Upper lobe of left lung (tissue), 6 donors: ENCODE data around the gene ATXN1. TPM values are rescaled to one million over a fixed set of nuclear protein-coding genes. Genes with fewer than 3 reads are reported as not detected.

Experiments
- ATAC-seq, 2 donors: fragments of 200-7000 bp; cut with Tn5 transposase; one replicate each; pipeline ENCODE4 v1.9.1; 2022; ENCODE audit warnings: mild to moderate bottlenecking in 2 of 2, moderate library complexity in 2 of 2; ENCODE audit not compliant: low FRiP score in 2 of 2
- DNase-seq, 2 donors: peaks; one replicate each; pipeline ENCODE4 v3.0.0-alpha.2; 2019 to 2020
- H3K27ac ChIP-seq, 4 donors: fragments of 200-600 bp; sonication (generic); one replicate each; pipeline ENCODE4 v1.5.1; 2016 to 2019
- H3K27me3 ChIP-seq, 4 donors: fragments of 200-600 bp; sonication (generic); one replicate each; pipeline ENCODE4 v1.5.1; 2017 to 2019
- H3K36me3 ChIP-seq, 4 donors: fragments of 200-600 bp; sonication (generic); one replicate each; pipeline ENCODE4 v1.5.1; 2016 to 2019
- H3K4me1 ChIP-seq, 4 donors: fragments of 200-600 bp; sonication (generic); one replicate each; pipeline ENCODE4 v1.5.1; 2018 to 2019
- H3K4me3 ChIP-seq, 4 donors: fragments of 200-600 bp; sonication (generic); one replicate each; pipeline ENCODE4 v1.5.1; 2017 to 2019; ENCODE audit warnings: mild to moderate bottlenecking in 2 of 4, moderate library complexity in 1 of 4
- H3K9me3 ChIP-seq, 4 donors: fragments of 200-600 bp; sonication (generic); one replicate each; pipeline ENCODE4 v1.5.1; 2018 to 2019
- EP300 ChIP-seq, 4 donors: sonication (generic); formaldehyde crosslinking; IDR thresholded peaks; one replicate each; pipeline ENCODE4 v1.5.1; 2017; ENCODE audit warnings: antibody characterized with exemption in 4 of 4, control low read depth in 2 of 4
- POLR2A ChIP-seq, 4 donors: fragments of 450-650 bp; IDR thresholded peaks; one replicate each; pipeline ENCODE4 v1.5.1; 2016 to 2017; ENCODE audit warnings: antibody characterized with exemption in 4 of 4, mild to moderate bottlenecking in 2 of 4
- POLR2AphosphoS5 ChIP-seq, 2 donors: sonication (generic); formaldehyde crosslinking; IDR thresholded peaks; one replicate each; pipeline ENCODE4 v1.5.1; 2017; ENCODE audit warnings: antibody characterized with exemption in 2 of 2
- WGBS, 2 donors: methylation state at CpG; one replicate each; pipeline ENCODE4 v1.1.5; 2017 to 2018; 5-methylcytosine and 5-hydroxymethylcytosine counted together
- total RNA-seq, 6 donors: library from RNA; depleted of rRNA in 4 of 6; stranded (reverse); fragments of >200 nt in 4 of 6; gene quantifications; one replicate each; pipeline versions ENCODE4 v1.1.0 to v1.2.1, GENCODE V29; 2016 to 2021
- TF ChIP-seq, protein P1 (sequence below), 6 experiments: fragments of 450-650 bp in 4 of 6; fragments of 200-600 bp in 2 of 6; sonication (generic) in 2 of 6; IDR thresholded peaks; one replicate each; pipeline ENCODE4 v1.5.1; 2016 to 2019; ENCODE audit warnings: antibody characterized with exemption in 6 of 6
- donor health status: DM: no; HTN: no; CAD: no; lungs with moderate emphysema.
- donor health status: DM: no; HTN: yes; CAD: no; lungs with severe emphysema.

ATXN1 gene
- total RNA-seq, 6 donors from 2014 or later, result 44.2 to 106 (median 71.7) TPM

DNA sequence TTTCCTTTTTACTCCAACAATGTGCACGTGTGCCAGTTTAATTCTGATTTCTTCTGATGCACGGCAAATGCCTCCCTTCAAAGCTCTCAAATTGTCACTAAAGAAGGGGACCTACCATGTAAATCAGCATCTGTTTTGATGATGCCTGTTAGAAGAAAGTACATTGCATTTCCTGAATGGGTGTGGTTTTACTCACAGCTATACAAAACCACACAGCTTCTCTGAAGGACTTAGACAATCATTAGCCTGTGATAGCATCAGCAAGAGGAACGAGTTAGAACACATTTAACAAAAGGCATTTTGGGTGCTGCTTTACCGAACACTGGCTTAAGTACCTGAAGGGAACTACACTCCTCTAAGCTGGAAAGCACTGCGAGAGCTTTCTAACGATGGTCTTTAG, 109.4 kb downstream of the ATXN1 start:
- peak overlapping the region in 1 of 4 donors; percentile 1 for H3K27ac ChIP-seq
- peaks cover 0 to 24% (median 2%) of the 10 kb centered on the region in 4 donors for H3K36me3 ChIP-seq
- WGBS, 2 donors, result 64 to 73% methylated on average over 6 of the region's 6 CpGs
- H3K4me1 ChIP-seq, result peaks cover 0 to 8% (median 0%) of the 10 kb centered on the region in 4 donors
- TF ChIP-seq, protein P1, sequence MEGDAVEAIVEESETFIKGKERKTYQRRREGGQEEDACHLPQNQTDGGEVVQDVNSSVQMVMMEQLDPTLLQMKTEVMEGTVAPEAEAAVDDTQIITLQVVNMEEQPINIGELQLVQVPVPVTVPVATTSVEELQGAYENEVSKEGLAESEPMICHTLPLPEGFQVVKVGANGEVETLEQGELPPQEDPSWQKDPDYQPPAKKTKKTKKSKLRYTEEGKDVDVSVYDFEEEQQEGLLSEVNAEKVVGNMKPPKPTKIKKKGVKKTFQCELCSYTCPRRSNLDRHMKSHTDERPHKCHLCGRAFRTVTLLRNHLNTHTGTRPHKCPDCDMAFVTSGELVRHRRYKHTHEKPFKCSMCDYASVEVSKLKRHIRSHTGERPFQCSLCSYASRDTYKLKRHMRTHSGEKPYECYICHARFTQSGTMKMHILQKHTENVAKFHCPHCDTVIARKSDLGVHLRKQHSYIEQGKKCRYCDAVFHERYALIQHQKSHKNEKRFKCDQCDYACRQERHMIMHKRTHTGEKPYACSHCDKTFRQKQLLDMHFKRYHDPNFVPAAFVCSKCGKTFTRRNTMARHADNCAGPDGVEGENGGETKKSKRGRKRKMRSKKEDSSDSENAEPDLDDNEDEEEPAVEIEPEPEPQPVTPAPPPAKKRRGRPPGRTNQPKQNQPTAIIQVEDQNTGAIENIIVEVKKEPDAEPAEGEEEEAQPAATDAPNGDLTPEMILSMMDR (IDR thresholded peaks at IDR 0.05), result no peak
- TF ChIP-seq EP300 (IDR thresholded peaks at IDR 0.05) (no peak), POLR2A (IDR thresholded peaks at IDR 0.05) (peak in 1 of 4 donors; percentile 28)
- ATAC-seq, result no peak
- H3K4me3 ChIP-seq, result no peak overlapping the region
- no peaks in the 10 kb centered on the region for H3K27me3 ChIP-seq
- DNase-seq, result no peak
- no peaks in the 10 kb centered on the region for H3K9me3 ChIP-seq

- DNase-seq (no peak), ATAC-seq (no peak)
- TF ChIP-seq, protein P1 (IDR thresholded peaks at IDR 0.05), result no peak
- no peak for TF ChIP-seq POLR2AphosphoS5 (IDR thresholded peaks at IDR 0.05)
- TF ChIP-seq EP300 (IDR thresholded peaks at IDR 0.05), result no peak
- TF ChIP-seq POLR2A (IDR thresholded peaks at IDR 0.05), result no peak
- Histone ChIP-seq H3K27ac (no peak overlapping the region), H3K4me3 (no peak overlapping the region), H3K4me1 (peaks cover 0 to 8% (median 0%) of the 10 kb centered on the region in 4 donors), H3K27me3 (no peaks in the 10 kb centered on the region), H3K36me3 (peaks cover 0 to 12% (median 2%) of the 10 kb centered on the region in 4 donors), H3K9me3 (no peaks in the 10 kb centered on the region)
- 86 to 95% methylated on average over 5 of the region's 5 CpGs for whole genome bisulfite sequencing, 2 donors
Measured at GRCh38 chr6:16649890-16650289, 111.4 kb downstream of the ATXN1 start.

DNA sequence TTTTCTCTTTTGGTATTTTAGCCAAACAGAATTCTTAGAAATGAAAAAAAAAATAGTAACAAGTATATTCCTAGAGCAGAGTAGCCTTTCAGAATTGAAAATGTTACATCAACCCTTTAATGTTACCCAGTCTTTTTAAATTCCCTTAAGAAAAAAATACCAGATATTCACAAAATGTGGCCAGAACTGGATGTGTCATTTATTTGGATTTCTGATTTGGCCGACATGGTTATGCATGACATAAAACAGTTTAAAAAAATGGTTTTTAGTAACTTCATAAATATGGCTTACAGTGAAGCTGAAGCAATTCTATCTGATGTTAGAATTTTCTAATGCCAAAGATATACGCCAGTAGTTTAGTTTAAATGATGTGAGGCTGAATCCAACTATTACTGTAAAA, 112.0 kb downstream of the ATXN1 start:
- Histone ChIP-seq H3K27ac (no peak overlapping the region), H3K4me1 (peaks cover 0 to 8% (median 0%) of the 10 kb centered on the region in 4 donors), H3K36me3 (peaks cover 0 to 12% (median 2%) of the 10 kb centered on the region in 4 donors), H3K27me3 (no peaks in the 10 kb centered on the region), H3K4me3 (no peak overlapping the region), H3K9me3 (no peaks in the 10 kb centered on the region)
- no peak for TF ChIP-seq EP300 (IDR thresholded peaks at IDR 0.05)
- TF ChIP-seq, protein P1 (IDR thresholded peaks at IDR 0.05), result no peak
- TF ChIP-seq POLR2AphosphoS5 (IDR thresholded peaks at IDR 0.05), result no peak
- no peak for TF ChIP-seq POLR2A (IDR thresholded peaks at IDR 0.05)
- DNase-seq (no peak), ATAC-seq (no peak)
- WGBS, 2 donors, result 84 to 86% methylated on average over 2 of the region's 2 CpGs

DNA sequence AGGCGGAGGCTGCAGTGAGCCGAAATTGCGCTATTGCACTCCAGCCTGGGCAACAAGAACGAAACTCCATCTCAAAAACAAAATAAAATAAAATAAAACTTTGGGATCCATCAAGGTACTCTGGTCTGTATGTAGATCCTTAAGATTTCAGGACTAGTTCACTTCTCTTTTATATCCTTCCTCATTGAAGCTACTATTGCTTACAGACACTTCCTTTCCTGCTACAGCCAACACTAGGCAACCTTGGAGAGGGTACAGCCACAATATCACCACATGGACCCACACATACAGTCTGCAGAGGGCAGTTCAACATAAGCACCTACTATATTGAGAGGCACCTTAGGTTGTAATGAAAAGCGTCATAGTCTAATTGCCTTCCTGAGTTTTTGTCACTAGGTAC, 113.3 kb downstream of the ATXN1 start:
- no peak overlapping the region for H3K27ac ChIP-seq
- 94 to 98% methylated on average over 5 of the region's 5 CpGs for WGBS, 2 donors
- no peaks in the 10 kb centered on the region for H3K27me3 ChIP-seq
- DNase-seq, result no peak
- H3K36me3 ChIP-seq, result peaks cover 0 to 4% (median 0%) of the 10 kb centered on the region in 4 donors
- no peak for TF ChIP-seq POLR2A (IDR thresholded peaks at IDR 0.05)
- TF ChIP-seq POLR2AphosphoS5 (IDR thresholded peaks at IDR 0.05), result no peak
- TF ChIP-seq, protein P1 (IDR thresholded peaks at IDR 0.05), result no peak
- TF ChIP-seq EP300 (IDR thresholded peaks at IDR 0.05), result no peak
- H3K4me1 ChIP-seq, result peaks cover 0 to 8% (median 0%) of the 10 kb centered on the region in 4 donors
- no peak overlapping the region for H3K4me3 ChIP-seq
- ATAC-seq, result no peak
- no peaks in the 10 kb centered on the region for H3K9me3 ChIP-seq

DNA sequence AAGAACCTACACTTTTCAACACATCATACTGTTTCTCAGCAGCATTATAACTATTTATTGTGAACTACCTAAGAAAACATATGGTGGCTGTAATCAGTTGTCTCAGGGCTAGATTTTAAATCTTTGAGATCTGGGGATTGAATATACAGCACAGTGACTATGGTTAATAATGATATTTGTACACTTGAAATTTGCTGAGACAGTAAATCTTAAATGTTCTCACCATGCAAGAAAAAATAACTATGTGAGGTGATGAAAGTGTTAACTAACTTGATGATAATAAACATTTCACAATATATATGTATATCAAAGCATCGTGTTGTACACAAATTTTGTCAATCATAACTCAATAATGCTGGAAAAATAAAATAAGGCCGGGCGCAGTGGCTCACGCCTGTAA, 113.8 kb downstream of the ATXN1 start:
- H3K27ac ChIP-seq, result no peak overlapping the region
- no peaks in the 10 kb centered on the region for H3K36me3 ChIP-seq
- H3K27me3 ChIP-seq, result no peaks in the 10 kb centered on the region
- TF ChIP-seq, protein P1 (IDR thresholded peaks at IDR 0.05), result no peak
- TF ChIP-seq POLR2AphosphoS5 (IDR thresholded peaks at IDR 0.05) (no peak), POLR2A (IDR thresholded peaks at IDR 0.05) (no peak), EP300 (IDR thresholded peaks at IDR 0.05) (no peak)
- 88 to 89% methylated on average over 4 of the region's 4 CpGs for WGBS, 2 donors
- ATAC-seq, result no peak
- H3K4me3 ChIP-seq, result no peak overlapping the region
- H3K9me3 ChIP-seq, result no peaks in the 10 kb centered on the region
- peaks cover 0 to 8% (median 0%) of the 10 kb centered on the region in 4 donors for H3K4me1 ChIP-seq
- no peak for DNase-seq
